Trophoblast cell (in vitro differentiated cells and primary cell): ENCODE data around the gene OBSCN.

Experiments used
- DNase-seq, 2 donors: peaks; one replicate each; pipeline ENCODE4 v3.0.0-alpha.2; 2016
- H2AFZ ChIP-seq: 2 replicates; pipeline ENCODE4 v1.6.1; 2013; ENCODE audit warnings: low read length, moderate library complexity, mild to moderate bottlenecking; ENCODE audit not compliant: insufficient read depth, poor library complexity
- H2AK5ac ChIP-seq: 2 replicates; pipeline ENCODE4 v1.6.1; 2013; ENCODE audit warnings: mild to moderate bottlenecking, low read length
- H2BK120ac ChIP-seq: 2 replicates; pipeline ENCODE4 v1.6.1; 2013; ENCODE audit warnings: low read length, mild to moderate bottlenecking, moderate library complexity; ENCODE audit not compliant: insufficient read depth, poor library complexity
- H2BK12ac ChIP-seq: 2 replicates; pipeline ENCODE4 v1.6.1; 2013; ENCODE audit warnings: mild to moderate bottlenecking, low read length, moderate library complexity
- H2BK5ac ChIP-seq: 2 replicates; pipeline ENCODE4 v1.6.1; 2013; ENCODE audit warnings: low read length, low read depth, moderate library complexity, mild to moderate bottlenecking; ENCODE audit not compliant: poor library complexity
- H3K14ac ChIP-seq: 2 replicates; pipeline ENCODE4 v1.6.1; 2013; ENCODE audit warnings: mild to moderate bottlenecking, low read length
- H3K18ac ChIP-seq: 2 replicates; pipeline ENCODE4 v1.6.1; 2013; ENCODE audit warnings: mild to moderate bottlenecking, low read length
- H3K23ac ChIP-seq: 2 replicates; pipeline ENCODE4 v1.6.1; 2013; ENCODE audit warnings: low read length
- H3K27ac ChIP-seq: 2 replicates; pipeline ENCODE4 v1.5.1; 2013; ENCODE audit warnings: low read depth, mild to moderate bottlenecking, inconsistent platforms, low read length, moderate library complexity
- H3K27me3 ChIP-seq: 2 replicates; pipeline ENCODE4 v1.6.1; 2013; ENCODE audit warnings: inconsistent platforms, mild to moderate bottlenecking, low read length, moderate library complexity; ENCODE audit not compliant: insufficient read depth
- H3K36me3 ChIP-seq, 2 experiments: 1 replicate in 1 of 2; 2 replicates in 1 of 2; pipeline ENCODE4 v1.6.1; 2013; ENCODE audit warnings: low read length in 2 of 2, mild to moderate bottlenecking in 2 of 2, moderate library complexity in 1 of 2; ENCODE audit not compliant: insufficient read depth in 2 of 2, control insufficient read depth in 1 of 2
- H3K4ac ChIP-seq: 2 replicates; pipeline ENCODE4 v1.6.1; 2013; ENCODE audit warnings: low read depth, mild to moderate bottlenecking, low read length, moderate library complexity
- H3K4me1 ChIP-seq, 2 experiments: 1 replicate in 1 of 2; 2 replicates in 1 of 2; pipeline ENCODE4 v1.6.1; 2013; ENCODE audit warnings: low read length in 2 of 2, mild to moderate bottlenecking in 2 of 2, moderate library complexity in 1 of 2; ENCODE audit not compliant: insufficient read depth in 2 of 2, control insufficient read depth in 1 of 2
- H3K4me2 ChIP-seq: 2 replicates; pipeline ENCODE4 v1.6.1; 2013; ENCODE audit warnings: inconsistent platforms, mild to moderate bottlenecking, low read length, moderate library complexity
- H3K4me3 ChIP-seq: 2 replicates; pipeline ENCODE4 v1.5.1; 2013; ENCODE audit warnings: mild to moderate bottlenecking, low read depth, low read length, inconsistent platforms
- H3K79me1 ChIP-seq: one replicate; pipeline ENCODE4 v1.6.1; 2013; ENCODE audit warnings: low read length
- H3K79me2 ChIP-seq: 2 replicates; pipeline ENCODE4 v1.6.1; 2013; ENCODE audit warnings: low read length, mild to moderate bottlenecking; ENCODE audit not compliant: control insufficient read depth, insufficient read depth, poor library complexity
- H3K9ac ChIP-seq: 2 replicates; pipeline ENCODE4 v1.6.1; 2013; ENCODE audit warnings: mild to moderate bottlenecking, low read length
- H3K9me3 ChIP-seq: 2 replicates; pipeline ENCODE4 v1.6.1; 2013; ENCODE audit warnings: low read depth, mild to moderate bottlenecking, control low read depth, inconsistent platforms, low read length; ENCODE audit not compliant: insufficient read depth
- H4K12ac ChIP-seq: 2 replicates; pipeline ENCODE4 v1.6.1; 2013; ENCODE audit warnings: low read depth, mild to moderate bottlenecking, low read length, moderate library complexity
- H4K8ac ChIP-seq: 2 replicates; pipeline ENCODE4 v1.6.1; 2013; ENCODE audit warnings: low read depth, mild to moderate bottlenecking, low read length, moderate library complexity
- H4K91ac ChIP-seq: one replicate; pipeline ENCODE4 v1.6.1; 2013; ENCODE audit warnings: low read depth, mild to moderate bottlenecking, low read length, moderate library complexity
- WGBS: extraction: QIAGEN DNeasy Blood & Tissue Kit; methylation state at CpG from one replicate; pipeline ENCODE4 v1.1.7; 2013; ENCODE audit warnings: missing lambda C conversion rate; ENCODE audit not compliant: insufficient read length, insufficient coverage; ENCODE audit errors: extremely low coverage; 5-methylcytosine and 5-hydroxymethylcytosine counted together

The OBSCN gene

GRCh38 chr1:228174482-228175315 lies 33.1 kb upstream of the OBSCN start:
- no peak overlapping the region for H3K14ac ChIP-seq
- no CpG with 5 or more reads among the region's 52 CpGs for WGBS

GRCh38 chr1:228175316-228176023 lies 32.4 kb upstream of the OBSCN start:
- H2BK120ac ChIP-seq, result no peak overlapping the region
- no peak overlapping the region for H3K18ac ChIP-seq
- no peak overlapping the region for H2AK5ac ChIP-seq
- H3K9ac ChIP-seq, result no peak overlapping the region
- no peak overlapping the region for H2AFZ ChIP-seq
- H3K27me3 ChIP-seq, result no peaks in the 10 kb centered on the region
- H2BK5ac ChIP-seq, result no peak overlapping the region
- H3K9me3 ChIP-seq, result peaks cover 12% of the 10 kb centered on the region
- peaks cover 0 to 3% of the 10 kb centered on the region in 2 experiments for H3K36me3 ChIP-seq
- no peak for DNase-seq
- H4K12ac ChIP-seq, result no peak overlapping the region
- WGBS, result no CpG with 5 or more reads among the region's 18 CpGs
- no peak overlapping the region for H3K23ac ChIP-seq
- H3K79me1 ChIP-seq, result no peaks in the 10 kb centered on the region
- no peak overlapping the region for H2BK12ac ChIP-seq
- peak overlapping the region; percentile 12 for H3K4me3 ChIP-seq
- no peak overlapping the region for H3K27ac ChIP-seq
- no peaks in the 10 kb centered on the region for H3K79me2 ChIP-seq
- no peak overlapping the region for H4K91ac ChIP-seq
- no peak overlapping the region for H4K8ac ChIP-seq
- peaks cover 0 to 5% of the 10 kb centered on the region in 2 experiments for H3K4me1 ChIP-seq
- no peak overlapping the region for H3K4ac ChIP-seq
- H3K4me2 ChIP-seq, result no peak overlapping the region
- H3K14ac ChIP-seq, result no peak overlapping the region

More at GRCh38 chr1:228174482-228175315, 33.1 kb upstream of the OBSCN start:
- H4K12ac ChIP-seq, result no peak overlapping the region
- no peak overlapping the region for H2BK120ac ChIP-seq
- no peaks in the 10 kb centered on the region for H3K79me1 ChIP-seq
- H4K8ac ChIP-seq, result no peak overlapping the region
- H2AFZ ChIP-seq, result no peak overlapping the region
- H3K79me2 ChIP-seq, result no peaks in the 10 kb centered on the region
- no peaks in the 10 kb centered on the region for H3K27me3 ChIP-seq
- H3K4ac ChIP-seq, result peak overlapping the region; percentile 11
- H3K18ac ChIP-seq, result no peak overlapping the region
- no peak overlapping the region for H2BK12ac ChIP-seq
- H3K27ac ChIP-seq, result no peak overlapping the region
- H3K9me3 ChIP-seq, result peaks cover 12% of the 10 kb centered on the region
- H2AK5ac ChIP-seq, result no peak overlapping the region
- peaks cover 0 to 3% of the 10 kb centered on the region in 2 experiments for H3K36me3 ChIP-seq
- H2BK5ac ChIP-seq, result no peak overlapping the region
- peak overlapping the region; percentile 49 for H3K4me3 ChIP-seq
- H3K4me1 ChIP-seq, result peaks cover 0 to 5% of the 10 kb centered on the region in 2 experiments
- H3K9ac ChIP-seq, result no peak overlapping the region
- no peak overlapping the region for H3K23ac ChIP-seq
- no peak overlapping the region for H3K4me2 ChIP-seq
- peak in 1 of 2 donors; percentile 60 for DNase-seq
- no peak overlapping the region for H4K91ac ChIP-seq

GRCh38 chr1:228176024-228176395 lies 31.8 kb upstream of the OBSCN start:
- Histone ChIP-seq H3K9me3 (peaks cover 12% of the 10 kb centered on the region), H2AK5ac (no peak overlapping the region), H3K79me1 (no peaks in the 10 kb centered on the region), H3K23ac (no peak overlapping the region), H3K14ac (no peak overlapping the region), H3K27ac (no peak overlapping the region), H3K4me1 (peaks cover 0 to 5% of the 10 kb centered on the region in 2 experiments), H3K4me3 (no peak overlapping the region), H2BK5ac (no peak overlapping the region), H3K36me3 (peaks cover 0 to 3% of the 10 kb centered on the region in 2 experiments), H3K18ac (no peak overlapping the region), H4K12ac (no peak overlapping the region), H3K4ac (no peak overlapping the region), H3K4me2 (no peak overlapping the region), H3K79me2 (no peaks in the 10 kb centered on the region), H2AFZ (no peak overlapping the region), H4K91ac (no peak overlapping the region), H3K27me3 (no peaks in the 10 kb centered on the region), H3K9ac (no peak overlapping the region), H2BK12ac (no peak overlapping the region), H4K8ac (no peak overlapping the region), H2BK120ac (no peak overlapping the region)
- no CpG with 5 or more reads among the region's 4 CpGs for WGBS
- DNase-seq, result no peak

DNA sequence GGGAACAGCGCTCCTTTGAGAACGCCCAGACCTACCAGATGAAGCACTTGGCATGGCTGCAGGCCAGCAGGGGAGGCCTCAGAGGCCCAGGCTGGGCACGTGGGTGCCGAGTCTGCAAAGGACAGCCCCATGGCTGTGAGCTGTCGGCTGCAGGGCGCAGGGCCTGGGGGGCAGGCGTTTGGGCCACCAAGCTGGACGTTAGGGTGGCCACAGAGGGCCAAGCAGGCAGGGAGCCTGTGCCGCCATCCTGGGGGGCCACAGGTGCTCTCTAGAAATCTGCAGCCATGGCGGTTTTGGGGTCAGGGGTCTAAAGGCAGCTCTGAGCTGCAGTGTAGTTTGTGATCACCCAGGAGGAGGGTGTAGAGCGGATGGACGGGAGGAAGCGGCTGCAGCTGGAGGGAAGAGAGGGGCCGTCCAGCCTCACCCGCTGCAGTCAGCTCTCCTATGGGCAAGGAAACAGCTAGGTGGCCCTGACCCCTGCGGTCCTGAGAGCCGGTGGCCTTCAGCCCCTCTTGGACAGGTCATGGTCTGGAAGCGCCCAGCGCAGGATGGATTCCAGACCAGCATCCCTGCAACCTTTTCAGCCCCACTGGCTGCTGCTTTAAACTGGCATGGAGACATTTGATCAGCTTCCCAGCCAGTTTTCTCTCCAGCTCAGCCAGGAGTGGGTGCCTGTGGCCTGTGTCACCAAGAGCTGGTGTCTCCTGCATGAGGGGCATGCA lies 31.2 kb upstream of the OBSCN start:
- Histone ChIP-seq H3K4me2 (no peak overlapping the region), H2BK120ac (no peak overlapping the region), H2AK5ac (no peak overlapping the region), H3K14ac (no peak overlapping the region), H3K4me3 (no peak overlapping the region), H3K9me3 (peaks cover 11% of the 10 kb centered on the region), H3K27me3 (no peaks in the 10 kb centered on the region), H3K79me1 (no peaks in the 10 kb centered on the region), H4K8ac (no peak overlapping the region), H3K9ac (no peak overlapping the region), H4K91ac (no peak overlapping the region), H3K4me1 (peaks cover 0 to 5% of the 10 kb centered on the region in 2 experiments), H3K27ac (no peak overlapping the region), H2BK12ac (no peak overlapping the region), H2BK5ac (no peak overlapping the region), H3K79me2 (no peaks in the 10 kb centered on the region), H4K12ac (no peak overlapping the region), H3K36me3 (peaks cover 0 to 3% of the 10 kb centered on the region in 2 experiments), H3K4ac (no peak overlapping the region), H2AFZ (no peak overlapping the region), H3K18ac (no peak overlapping the region), H3K23ac (no peak overlapping the region)
- no CpG with 5 or more reads among the region's 19 CpGs for WGBS
- DNase-seq, result no peak
